ENCODE data around the gene OTOG.

DNA sequence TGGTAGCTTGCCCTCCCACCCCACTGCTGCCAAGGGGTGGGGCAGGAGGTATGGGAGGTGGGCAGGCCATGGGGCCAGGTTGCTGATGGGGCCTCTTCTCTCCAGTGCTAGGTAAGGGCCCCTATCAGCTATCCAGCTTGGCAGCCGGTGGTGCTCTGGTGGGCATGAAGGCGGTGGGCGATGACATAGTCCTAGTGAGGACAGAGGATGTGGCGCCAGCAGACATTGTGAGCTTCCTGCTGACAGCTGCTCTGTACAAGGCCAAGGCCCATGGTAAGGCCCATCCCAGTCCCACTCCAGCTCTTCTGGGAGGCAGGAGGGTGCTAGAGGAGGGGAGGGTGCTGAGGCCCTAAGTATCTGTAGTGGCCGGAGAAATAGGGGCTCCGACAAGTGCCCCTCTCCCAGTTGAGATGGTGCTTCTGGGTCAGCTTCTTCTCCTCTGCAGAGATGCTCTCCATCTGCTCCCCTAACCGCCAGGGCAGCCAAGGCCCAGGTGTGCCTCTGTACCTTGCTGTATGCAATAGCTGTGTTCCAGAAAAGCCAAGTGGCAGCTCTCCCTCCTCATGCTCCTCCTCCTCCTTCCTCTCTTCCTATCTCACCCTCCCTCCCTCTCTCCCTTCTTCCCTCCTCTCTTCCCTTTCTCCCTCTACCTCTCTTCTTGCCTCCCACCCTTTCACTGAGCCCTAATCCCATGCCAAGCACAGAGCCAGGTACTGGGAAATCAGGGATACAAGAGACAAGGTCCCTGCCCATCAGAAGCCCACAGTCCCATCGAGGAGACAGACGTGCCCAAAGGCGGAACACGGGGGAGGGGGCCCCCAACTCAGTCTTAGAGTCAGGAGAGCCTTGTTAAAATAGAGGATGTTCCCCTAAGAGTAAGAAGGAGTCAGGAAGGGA is 55.3 kb downstream of the OTOG start:
- TF ChIP-seq, protein P1, sequence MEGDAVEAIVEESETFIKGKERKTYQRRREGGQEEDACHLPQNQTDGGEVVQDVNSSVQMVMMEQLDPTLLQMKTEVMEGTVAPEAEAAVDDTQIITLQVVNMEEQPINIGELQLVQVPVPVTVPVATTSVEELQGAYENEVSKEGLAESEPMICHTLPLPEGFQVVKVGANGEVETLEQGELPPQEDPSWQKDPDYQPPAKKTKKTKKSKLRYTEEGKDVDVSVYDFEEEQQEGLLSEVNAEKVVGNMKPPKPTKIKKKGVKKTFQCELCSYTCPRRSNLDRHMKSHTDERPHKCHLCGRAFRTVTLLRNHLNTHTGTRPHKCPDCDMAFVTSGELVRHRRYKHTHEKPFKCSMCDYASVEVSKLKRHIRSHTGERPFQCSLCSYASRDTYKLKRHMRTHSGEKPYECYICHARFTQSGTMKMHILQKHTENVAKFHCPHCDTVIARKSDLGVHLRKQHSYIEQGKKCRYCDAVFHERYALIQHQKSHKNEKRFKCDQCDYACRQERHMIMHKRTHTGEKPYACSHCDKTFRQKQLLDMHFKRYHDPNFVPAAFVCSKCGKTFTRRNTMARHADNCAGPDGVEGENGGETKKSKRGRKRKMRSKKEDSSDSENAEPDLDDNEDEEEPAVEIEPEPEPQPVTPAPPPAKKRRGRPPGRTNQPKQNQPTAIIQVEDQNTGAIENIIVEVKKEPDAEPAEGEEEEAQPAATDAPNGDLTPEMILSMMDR (IDR thresholded peaks at IDR 0.05), result no peak
- TF ChIP-seq POLR2A (IDR thresholded peaks at IDR 0.05), result no peak
